HG03469 (cell line): ENCODE results near the gene PPP1R2B.
A peak's percentile ranks its signal among the peaks of the same experiment; 100 is the strongest.

Source experiments
- ATAC-seq: cut with Tn5 transposase; IDR thresholded peaks from one replicate; pipeline ENCODE4 v1.9.1; 2021; ENCODE audit warnings: mild to moderate bottlenecking, moderate library complexity, moderate number of reproducible peaks; ENCODE audit not compliant: unreplicated experiment

Gene PPP1R2B

DNA sequence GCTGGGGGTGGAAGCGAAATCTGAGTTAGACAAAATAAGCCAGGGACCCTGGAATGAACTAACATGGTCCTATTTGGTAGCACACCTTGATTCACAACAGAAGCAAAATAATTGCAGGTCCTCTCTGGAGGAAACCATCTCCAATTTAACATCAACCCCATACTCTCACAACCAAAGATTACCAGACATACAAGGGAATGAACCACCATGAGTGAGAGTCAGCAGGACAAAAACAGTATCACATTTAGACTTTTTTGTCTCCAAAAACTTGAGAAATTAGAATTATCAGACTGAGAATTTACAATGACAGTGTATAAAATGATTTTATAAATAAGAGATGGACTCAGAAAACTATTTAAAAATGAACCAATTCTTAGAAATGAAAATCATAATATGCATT lies 21.1 kb downstream of the PPP1R2B start:
- ATAC-seq = no peak

DNA sequence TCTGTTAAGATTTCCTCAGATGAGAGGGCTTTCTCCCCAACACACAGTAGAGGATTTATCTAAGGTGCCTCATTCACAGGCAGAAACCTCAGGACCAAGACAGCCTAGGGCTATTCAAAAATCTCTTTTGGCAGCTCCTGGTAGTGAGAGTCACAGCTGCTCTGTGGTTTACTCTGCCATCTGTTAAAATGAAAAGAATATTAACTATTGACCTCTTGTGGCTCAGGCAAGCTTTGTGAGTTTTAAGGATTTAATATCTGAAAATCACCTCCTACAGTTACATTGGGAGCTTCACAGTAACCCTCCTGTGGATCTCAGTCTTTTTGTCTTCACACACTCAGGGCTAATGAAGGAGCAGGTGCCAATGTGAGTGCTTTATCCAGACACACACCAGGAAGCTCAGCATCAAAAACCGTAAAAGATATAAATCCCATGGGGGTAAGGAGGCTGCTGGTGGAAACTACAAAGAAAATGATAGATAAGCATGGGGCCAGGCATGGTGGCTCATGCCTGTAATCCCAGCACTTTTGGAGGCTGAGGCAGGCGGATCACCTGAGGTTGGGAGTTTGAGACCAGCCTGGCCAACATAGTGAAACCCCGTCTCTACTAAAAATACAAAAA lies 29.7 kb downstream of the PPP1R2B start:
- peak; percentile 89 for ATAC-seq

DNA sequence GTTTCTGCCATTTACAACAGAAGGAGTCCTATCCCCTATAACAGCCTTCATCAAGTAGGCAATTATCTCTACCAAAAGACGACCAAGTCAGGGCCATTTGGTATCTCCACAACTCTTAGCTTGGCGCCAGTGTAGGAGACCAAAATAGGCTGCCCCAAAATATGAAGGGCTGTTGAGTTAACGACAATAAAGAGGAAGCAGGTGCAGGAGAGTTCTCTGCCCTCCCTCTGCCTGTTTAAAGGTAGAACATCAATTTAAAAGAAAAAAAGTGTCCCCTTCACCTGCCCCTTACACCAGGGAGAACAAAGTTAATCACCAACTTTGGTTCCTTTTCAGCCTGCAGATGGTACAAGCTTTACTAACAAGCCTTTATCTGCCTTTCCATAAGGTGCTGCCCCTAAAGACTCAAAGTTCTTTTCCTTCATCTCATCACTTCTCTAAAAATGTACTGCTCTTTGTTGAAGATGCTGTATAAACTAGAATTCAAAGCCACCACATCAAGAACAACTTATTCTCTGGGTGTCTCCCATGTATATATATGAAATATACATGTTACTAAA lies 33.3 kb downstream of the PPP1R2B start:
- ATAC-seq = no peak

DNA sequence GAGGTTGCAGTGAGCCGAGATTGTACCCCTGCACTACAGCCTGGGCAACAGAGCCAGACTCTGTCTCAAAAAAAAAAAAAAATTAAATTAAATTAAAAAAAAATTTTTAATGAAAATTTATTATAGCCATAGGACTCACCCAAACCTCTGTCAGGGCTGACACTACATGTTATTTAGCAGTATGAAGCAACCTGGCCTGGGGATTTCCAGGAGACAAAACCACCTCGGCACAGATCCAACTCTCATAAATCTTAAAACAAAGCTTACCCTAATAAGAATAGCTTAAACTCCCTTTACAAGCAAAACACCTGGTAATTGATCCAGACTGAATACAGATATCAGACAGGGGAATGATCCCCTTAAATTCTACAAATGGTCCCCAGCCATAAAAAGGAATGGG lies 38.4 kb downstream of the PPP1R2B start:
- ATAC-seq = no peak

DNA sequence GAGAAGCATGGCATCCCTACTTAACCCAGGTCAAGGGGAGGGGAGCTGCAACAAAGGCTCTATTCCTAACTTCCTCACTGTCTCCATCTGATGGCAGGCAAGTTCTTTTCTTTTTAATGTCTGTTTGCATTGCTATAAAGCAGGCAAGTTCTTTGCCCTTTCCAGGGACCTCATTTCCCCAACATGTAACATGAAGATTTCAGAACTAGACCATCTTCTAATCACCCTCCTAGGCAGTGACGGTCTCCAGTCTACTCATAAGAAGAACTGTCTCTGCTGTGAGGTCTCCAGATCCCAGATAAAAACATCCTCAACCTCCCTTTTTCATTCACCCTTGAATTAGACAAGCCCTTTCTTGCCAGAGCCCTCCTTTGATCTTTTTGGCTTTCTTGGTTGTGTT lies 42.1 kb downstream of the PPP1R2B start:
- no peak for ATAC-seq

DNA sequence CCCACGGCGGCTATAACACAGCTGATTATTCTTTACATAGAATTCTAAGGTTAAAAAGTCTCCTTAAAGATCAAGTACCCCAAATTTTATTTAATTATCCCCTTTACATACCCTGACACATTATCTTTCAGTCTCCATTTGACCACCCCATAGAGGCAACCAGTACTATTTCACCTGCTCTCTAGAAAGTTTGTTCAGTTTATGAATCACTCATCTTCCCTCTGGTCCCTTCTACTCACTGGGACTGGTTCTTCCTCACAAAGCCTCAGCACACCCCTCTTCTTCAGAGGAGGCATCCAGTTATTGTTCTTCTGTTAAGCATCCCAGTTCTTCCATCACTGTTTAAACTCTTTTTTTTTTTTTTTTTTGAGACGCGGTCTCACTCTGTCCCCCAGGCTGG lies 42.8 kb downstream of the PPP1R2B start:
- no peak for ATAC-seq

DNA sequence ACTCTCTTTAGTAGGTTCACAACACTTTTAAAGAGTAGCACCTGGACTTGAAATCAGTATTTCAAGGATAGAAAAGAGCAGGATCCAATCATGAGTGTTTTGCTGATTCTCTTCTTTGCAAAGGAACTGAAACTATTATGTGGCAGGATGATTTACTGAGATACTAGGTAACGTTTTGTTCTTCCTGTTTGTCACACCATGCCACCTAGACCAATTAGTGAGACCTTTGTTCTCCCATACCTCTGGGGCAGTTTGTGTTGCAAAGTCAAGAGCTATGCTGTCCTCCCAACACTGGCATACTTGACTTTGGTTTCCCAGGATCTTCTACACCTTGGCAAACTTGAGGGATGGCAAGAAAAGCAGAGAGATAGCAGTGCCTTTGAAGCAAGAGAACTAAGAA lies 43.4 kb downstream of the PPP1R2B start:
- peak; percentile 66 for ATAC-seq

DNA sequence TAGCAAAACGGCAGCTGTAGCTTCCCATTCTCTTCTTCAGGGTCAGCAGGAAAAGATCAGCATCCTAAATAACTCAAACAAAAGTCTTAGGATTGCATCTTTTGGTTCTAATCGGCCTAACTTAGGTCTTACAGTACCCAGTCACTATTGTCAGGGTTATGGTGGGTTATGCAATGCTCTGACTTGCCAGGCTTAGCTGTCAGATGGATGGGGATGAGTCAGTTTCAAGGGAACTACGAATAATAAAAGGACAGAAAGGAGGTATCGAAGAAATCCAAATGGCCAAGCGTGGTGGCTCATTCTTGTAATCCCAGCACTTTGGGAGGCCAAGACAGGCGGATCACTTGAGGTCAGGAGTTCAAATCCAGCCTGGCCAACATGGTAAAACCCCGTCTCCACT lies 46.5 kb downstream of the PPP1R2B start:
- no peak for ATAC-seq
